ENCODE measurements around the gene KRTAP9-2. TPM values are rescaled to one million over a fixed set of nuclear protein-coding genes. Genes with fewer than 3 reads are reported as not detected.
"Not testable (repeated sequence)": the region's sequence is repeated elsewhere in the genome, so short reads cannot be mapped to it uniquely, and the experiment has no call there.

The KRTAP9-2 gene
- total RNA-seq, 4 donors from 2014 or later, result not detected

GRCh38 chr17:41184480-41184961, 41.9 kb upstream of the KRTAP9-2 start, which contains the start of gene KRTAP4-1:
TSS of gene KRTAP4-1 (minus strand) at chr17:41184911. CDS start at chr17:41184854, 57 bp downstream.
- H3K4me3 ChIP-seq, result no peak within 1 kb of the TSS
- DNase-seq, result no peak
- H3K4me1 ChIP-seq, result no peaks in the 10 kb centered on the region
- no peaks in the 10 kb centered on the region for H3K36me3 ChIP-seq
- H3K27ac ChIP-seq, result no peak within 1 kb of the TSS
- TF ChIP-seq CTCF (IDR thresholded peaks at IDR 0.05) (no peak), POLR2A (IDR thresholded peaks at IDR 0.05) (no peak)
- H3K27me3 ChIP-seq, result no peaks in the 10 kb centered on the region
- no peaks in the 10 kb centered on the region for H3K9me3 ChIP-seq
- intact Hi-C loops (cut with DNase I; ENCODE audit: low total_unique reads), result no loop called here

GRCh38 chr17:41185001-41185400, 41.4 kb upstream of the KRTAP9-2 start:
- intact Hi-C loops (cut with DNase I; ENCODE audit: low total_unique reads), result no loop called here

GRCh38 chr17:41186872-41187271, 39.6 kb upstream of the KRTAP9-2 start:
- H3K4me3 ChIP-seq, result no peak overlapping the region
- no peaks in the 10 kb centered on the region for H3K4me1 ChIP-seq
- H3K36me3 ChIP-seq, result no peaks in the 10 kb centered on the region
- DNase-seq, result no peak
- intact Hi-C loops (cut with DNase I; ENCODE audit: low total_unique reads), result no loop called here
- H3K27ac ChIP-seq, result no peak overlapping the region
- no peak for TF ChIP-seq POLR2A (IDR thresholded peaks at IDR 0.05)
- no peaks in the 10 kb centered on the region for H3K27me3 ChIP-seq
- H3K9me3 ChIP-seq, result no peaks in the 10 kb centered on the region

More at GRCh38 chr17:41185001-41185400, 41.4 kb upstream of the KRTAP9-2 start:
- Histone ChIP-seq H3K4me1 (no peaks in the 10 kb centered on the region), H3K9me3 (no peaks in the 10 kb centered on the region), H3K36me3 (no peaks in the 10 kb centered on the region), H3K27me3 (no peaks in the 10 kb centered on the region), H3K4me3 (no peak overlapping the region), H3K27ac (no peak overlapping the region)
- DNase-seq, result no peak
- TF ChIP-seq CTCF (IDR thresholded peaks at IDR 0.05), result no peak
- TF ChIP-seq POLR2A (IDR thresholded peaks at IDR 0.05), result no peak

GRCh38 chr17:41189837-41190318, 36.6 kb upstream of the KRTAP9-2 start, which contains the start of gene KRTAP9-1:
TSS of gene KRTAP9-1 (plus strand) at chr17:41189887. CDS start at chr17:41189887, 0 bp downstream.
- H3K27ac ChIP-seq; H3K9me3 ChIP-seq; H3K27me3 ChIP-seq; H3K4me1 ChIP-seq; DNase-seq; intact Hi-C loops (cut with DNase I; ENCODE audit: low total_unique reads); H3K36me3 ChIP-seq; H3K4me3 ChIP-seq: not testable (repeated sequence)

GRCh38 chr17:41190328-41190727, 36.1 kb upstream of the KRTAP9-2 start:
- no peak overlapping the region for H3K27ac ChIP-seq
- intact Hi-C loops (cut with DNase I; ENCODE audit: low total_unique reads), result no loop called here
- no peaks in the 10 kb centered on the region for H3K9me3 ChIP-seq
- no peaks in the 10 kb centered on the region for H3K4me1 ChIP-seq
- H3K27me3 ChIP-seq, result no peaks in the 10 kb centered on the region
- TF ChIP-seq POLR2A (IDR thresholded peaks at IDR 0.05) (no peak), CTCF (IDR thresholded peaks at IDR 0.05) (no peak)
- no peaks in the 10 kb centered on the region for H3K36me3 ChIP-seq
- DNase-seq, result no peak
- H3K4me3 ChIP-seq, result no peak overlapping the region

GRCh38 chr17:41196068-41196467, 30.4 kb upstream of the KRTAP9-2 start:
- H3K4me3 ChIP-seq, result no peak overlapping the region
- no peaks in the 10 kb centered on the region for H3K9me3 ChIP-seq
- no peaks in the 10 kb centered on the region for H3K4me1 ChIP-seq
- no peak overlapping the region for H3K27ac ChIP-seq
- TF ChIP-seq POLR2A (IDR thresholded peaks at IDR 0.05), result no peak
- intact Hi-C loops (cut with DNase I; ENCODE audit: low total_unique reads), result no loop called here
- H3K36me3 ChIP-seq, result no peaks in the 10 kb centered on the region
- DNase-seq, result no peak
- H3K27me3 ChIP-seq, result no peaks in the 10 kb centered on the region
